K562 (cell line): Measurements from ENCODE around the gene CALU. TPM values are rescaled to one million over a fixed set of nuclear protein-coding genes. Genes with fewer than 3 reads are reported as not detected.

Experiments
- ATF6 ChIP-seq: sonication (generic); formaldehyde crosslinking; IDR thresholded peaks from 2 replicates; pipeline ENCODE4 v1.4.0; 2020; ENCODE audit warnings: mild to moderate bottlenecking, missing genetic modification reagents
- CREM ChIP-seq: IDR thresholded peaks from 2 replicates; pipeline ENCODE4 v1.6.1; 2014; ENCODE audit warnings: antibody characterized with exemption, low read depth
- FIP1L1 ChIP-seq: fragments of 200-400 bp; formaldehyde crosslinking; IDR thresholded peaks from 2 replicates; pipeline ENCODE4 v1.6.1; 2018; ENCODE audit warnings: mild to moderate bottlenecking, low read depth, low read length; ENCODE audit not compliant: poor library complexity, severe bottlenecking
- MECOM ChIP-seq: fragments of 250-450 bp; sonication (Bioruptor Pico); IDR thresholded peaks from 2 replicates; pipeline ENCODE4 v1.8.0; 2022; ENCODE audit warnings: inconsistent platforms
- SIN3A ChIP-seq, 2 experiments: fragments of 150-350 bp in 1 of 2; IDR thresholded peaks; 2 replicates each; pipeline ENCODE4 v1.6.1; 2011 to 2016; ENCODE audit warnings: borderline replicate concordance in 2 of 2, low read depth in 2 of 2, low read length in 2 of 2, mild to moderate bottlenecking in 2 of 2, moderate library complexity in 2 of 2; ENCODE audit not compliant: control insufficient read depth in 1 of 2
- SNAPC5 ChIP-seq: fragments of 250-450 bp; sonication (Bioruptor Pico); IDR thresholded peaks from 2 replicates; pipeline ENCODE4 v1.8.0; 2021; ENCODE audit warnings: moderate library complexity, mild to moderate bottlenecking, inconsistent platforms
- STAG1 ChIP-seq: sonication (generic); formaldehyde crosslinking; IDR thresholded peaks from 2 replicates; pipeline ENCODE4 v1.5.0; 2020; ENCODE audit warnings: missing genetic modification reagents, borderline replicate concordance
- TRIM25 ChIP-seq: fragments of 450-650 bp; IDR thresholded peaks from 2 replicates; pipeline ENCODE4 v1.7.0; 2016; ENCODE audit warnings: borderline replicate concordance
- ZBTB43 ChIP-seq: sonication (generic); formaldehyde crosslinking; IDR thresholded peaks from 2 replicates; pipeline ENCODE4 v1.8.0; 2023; ENCODE audit warnings: mild to moderate bottlenecking, missing genetic modification reagents
- ZBTB7A ChIP-seq: IDR thresholded peaks from 2 replicates; pipeline ENCODE4 v1.6.1; 2011; ENCODE audit warnings: low read depth, mild to moderate bottlenecking, low read length, moderate library complexity, borderline replicate concordance; ENCODE audit not compliant: control insufficient read depth
- ZNF407 ChIP-seq: fragments of 450-650 bp; IDR thresholded peaks from 2 replicates; pipeline ENCODE4 v1.6.1; 2016; ENCODE audit warnings: low read depth
- polyA plus RNA-seq, 8 experiments: library from polyadenylated mRNA; depleted of rRNA in 4 of 8; stranded (reverse) in 5 of 8; unstranded in 3 of 8; fragments of >200 nt; fragmentation: Nextera tagmentation in 2 of 8; fragmentation: Illumina TruSeq in 1 of 8; extraction: Ambion mirVana in 2 of 8; extraction: Trizol in 1 of 8; gene quantifications; 2 replicates each; pipeline versions ENCODE4 v1.2.1 to v1.2.3, GENCODE V29; 2011 to 2014; ENCODE audit warnings: inconsistent platforms in 1 of 8, missing spikeins in 1 of 8
- total RNA-seq, 7 experiments: library from RNA; depleted of rRNA in 6 of 7; stranded (reverse); fragments of >200 nt in 6 of 7; fragmentation: Illumina TruSeq in 2 of 7; extraction: Trizol in 2 of 7; gene quantifications; 2 replicates each; pipeline versions ENCODE4 v1.2.1 to v1.2.3, GENCODE V29; 2011 to 2021; ENCODE audit warnings: low replicate concordance in 1 of 7

Gene CALU
- total and polyA plus RNA-seq, 9 of the 15 experiments (the other 6 are each of a cell fraction or from before 2014, with no cell fraction given), result 166 to 286 (median 215) TPM

- TF ChIP-seq ATF6 (CRISPR knock-in tag) (no peak; the same call in 1 of the 2 replicates), SIN3A (IDR thresholded peaks at IDR 0.05; ENCODE audit: borderline replicate concordance in 2 of 2, control insufficient read depth in 1 of 2, low read depth in 2 of 2, low read length in 2 of 2) (peak; percentile 66; a peak in 2 of 4 replicates), ZNF407 (no peak), MECOM (peak; percentile 22; the same call in 1 of the 2 replicates), CREM (peak; percentile 96), ZBTB43 (CRISPR knock-in tag) (no peak; the same call in 1 of the 2 replicates), FIP1L1 (peak; percentile 95), SNAPC5 (CRISPR knock-in tag) (no peak), ZBTB7A (peak; percentile 73; the same call in 1 of the 2 replicates), STAG1 (peak; percentile 61; the same call in 1 of the 2 replicates), TRIM25 (no peak)
Observed at GRCh38 chr7:128739048-128739962, at the start of gene CALU (continued).
